Measurements from ENCODE around the gene ATP8A1.

GRCh38 chr4:42390622-42391354, 266.1 kb downstream of the ATP8A1 start:
- TF ChIP-seq CTCF (IDR thresholded peaks at IDR 0.05; ENCODE audit: low read depth, low read length) (no peak), MAX (IDR thresholded peaks at IDR 0.05; ENCODE audit: low read depth, low read length) (no peak), POLR2A (IDR thresholded peaks at IDR 0.05; ENCODE audit: extremely low read depth, insufficient read length) (no peak), MYC (IDR thresholded peaks at IDR 0.05; ENCODE audit: low read depth, low read length) (no peak)

Measured in NB4 (cell line).